A172 (cell line): ENCODE results near the gene MAPKAPK2. TPM values are rescaled to one million over a fixed set of nuclear protein-coding genes. Genes with fewer than 3 reads are reported as not detected.
A peak's percentile ranks its signal among the peaks of the same experiment; 100 is the strongest.

ENCODE experiments used
- DNase-seq: peaks from one replicate; pipeline ENCODE4 v3.0.0-alpha.2; 2015; ENCODE audit warnings: low spot score
- total RNA-seq: library from RNA; depleted of rRNA; stranded (reverse); fragments of >200 nt; shearing (Covaris generic); gene quantifications from 2 replicates; pipeline ENCODE4 v1.2.3, GENCODE V29; 2014

MAPKAPK2 gene
- total RNA-seq, 1 experiment from 2014 or later = 46.9 TPM

- DNase-seq = no peak
These were observed 18.1 kb downstream of the MAPKAPK2 start for GRCh38 chr1:206702803-206703202.

- no peak for DNase-seq
These were observed 19.0 kb downstream of the MAPKAPK2 start for GRCh38 chr1:206703661-206704060.

- no peak for DNase-seq
These were observed 19.5 kb downstream of the MAPKAPK2 start for GRCh38 chr1:206704226-206704625.

DNA sequence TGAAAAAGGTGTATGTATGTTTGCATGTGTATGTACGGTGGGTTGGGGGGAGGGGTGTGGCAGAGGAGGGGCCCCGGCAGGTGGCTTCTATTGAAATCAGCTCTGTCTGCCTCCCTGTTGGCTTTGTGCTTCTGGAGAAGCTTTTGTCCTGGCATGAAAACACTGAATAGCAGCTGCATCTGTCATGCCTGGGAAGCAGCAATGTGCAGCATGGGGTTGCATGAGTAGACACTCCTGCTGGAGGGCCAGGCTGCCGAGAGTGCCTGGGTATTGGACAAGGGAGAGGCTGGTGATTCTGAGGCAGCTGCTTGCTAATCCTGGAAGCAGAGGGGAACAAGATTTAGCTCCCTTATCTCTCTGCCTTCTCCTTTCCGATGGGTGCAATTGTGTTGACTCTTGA, 20.5 kb downstream of the MAPKAPK2 start:
- DNase-seq = no peak

DNA sequence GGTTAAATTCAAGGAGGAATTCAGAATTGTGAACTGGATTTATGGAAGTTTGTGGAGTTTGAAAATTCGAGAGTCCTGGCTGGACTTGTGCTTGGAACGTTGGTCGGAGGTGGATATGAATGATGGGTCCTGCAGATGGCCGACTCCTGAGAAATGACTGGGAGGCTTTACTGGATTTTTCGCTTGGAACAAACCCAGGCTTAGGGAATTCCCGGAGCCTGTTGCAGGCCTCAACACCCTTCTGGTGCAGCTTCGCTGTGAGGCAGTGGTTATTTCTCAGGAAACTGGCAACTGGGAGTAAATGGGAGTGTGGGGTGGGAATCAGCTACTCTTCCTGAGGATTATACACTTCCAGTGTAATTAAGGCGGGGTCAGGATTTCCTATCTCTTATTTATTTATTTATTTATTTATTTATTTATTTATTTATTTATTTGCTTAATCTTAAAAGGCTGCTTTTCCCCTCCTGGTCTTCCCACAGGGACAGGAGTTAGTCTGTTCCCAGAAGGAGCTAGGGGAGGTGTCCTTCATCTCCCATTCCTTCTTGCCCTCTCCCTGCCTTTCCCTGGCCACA, 21.1 kb downstream of the MAPKAPK2 start:
- no peak for DNase-seq

- DNase-seq = no peak
These were observed 21.6 kb downstream of the MAPKAPK2 start for GRCh38 chr1:206706298-206706791.

GRCh38 chr1:206706806-206707366, 22.2 kb downstream of the MAPKAPK2 start:
- no peak for DNase-seq

DNA sequence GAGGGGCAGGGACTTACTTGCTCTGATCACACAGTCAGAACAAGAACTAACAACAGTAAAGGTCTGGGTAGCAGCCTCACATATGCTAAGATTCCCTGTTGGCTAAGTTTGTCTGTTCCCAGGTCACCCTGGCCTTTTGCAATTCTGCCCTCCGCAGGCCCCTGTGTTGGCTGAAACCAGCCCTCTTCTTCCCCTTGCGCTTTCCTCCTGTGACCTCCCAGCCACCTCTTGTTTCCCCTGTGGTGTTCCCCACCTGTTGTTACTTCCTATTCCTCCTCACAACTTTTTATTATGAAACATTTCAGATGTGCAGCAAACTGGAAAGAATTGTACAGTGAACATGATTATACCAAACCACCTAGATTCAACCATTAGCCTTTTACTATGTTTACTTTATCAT, 23.4 kb downstream of the MAPKAPK2 start:
- DNase-seq = no peak

DNA sequence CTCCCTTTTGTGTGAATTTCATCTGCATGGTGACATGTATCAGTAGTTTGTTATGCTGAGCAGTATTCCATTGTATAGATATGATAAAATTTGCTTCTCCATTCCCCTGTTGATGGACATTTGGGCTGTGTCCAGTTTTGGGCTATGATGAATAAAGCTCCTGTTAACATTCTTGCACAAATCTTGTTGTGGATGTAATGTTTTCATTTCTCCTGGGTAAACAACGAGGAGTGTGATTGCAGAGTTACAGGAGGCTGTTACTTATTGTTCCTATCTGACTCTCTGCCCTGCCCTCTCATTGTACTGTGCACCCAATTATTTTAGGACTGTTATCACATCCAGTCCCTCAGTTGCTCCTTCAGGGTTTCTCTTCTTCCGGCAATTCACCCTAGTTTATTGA, 24.2 kb downstream of the MAPKAPK2 start:
- DNase-seq = no peak

DNA sequence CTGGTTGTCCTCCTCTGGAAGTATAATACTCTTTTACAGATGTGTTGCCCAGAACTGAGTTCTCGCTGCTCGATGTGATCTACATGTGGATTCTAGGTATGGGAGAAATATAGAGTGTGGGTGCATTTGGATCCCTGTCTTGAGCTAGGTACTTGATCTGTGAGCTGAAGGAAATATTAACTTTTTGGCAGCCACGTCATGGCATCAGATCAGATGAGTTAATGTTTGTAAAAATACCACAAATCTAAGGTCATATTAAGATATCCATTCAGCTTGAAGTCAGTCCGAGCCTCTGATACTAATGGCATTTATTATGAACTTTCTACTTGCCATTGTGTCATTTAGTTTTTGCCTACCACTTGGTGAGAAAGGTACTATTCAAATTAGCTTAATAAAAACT, 24.6 kb downstream of the MAPKAPK2 start:
- DNase-seq = no peak

DNA sequence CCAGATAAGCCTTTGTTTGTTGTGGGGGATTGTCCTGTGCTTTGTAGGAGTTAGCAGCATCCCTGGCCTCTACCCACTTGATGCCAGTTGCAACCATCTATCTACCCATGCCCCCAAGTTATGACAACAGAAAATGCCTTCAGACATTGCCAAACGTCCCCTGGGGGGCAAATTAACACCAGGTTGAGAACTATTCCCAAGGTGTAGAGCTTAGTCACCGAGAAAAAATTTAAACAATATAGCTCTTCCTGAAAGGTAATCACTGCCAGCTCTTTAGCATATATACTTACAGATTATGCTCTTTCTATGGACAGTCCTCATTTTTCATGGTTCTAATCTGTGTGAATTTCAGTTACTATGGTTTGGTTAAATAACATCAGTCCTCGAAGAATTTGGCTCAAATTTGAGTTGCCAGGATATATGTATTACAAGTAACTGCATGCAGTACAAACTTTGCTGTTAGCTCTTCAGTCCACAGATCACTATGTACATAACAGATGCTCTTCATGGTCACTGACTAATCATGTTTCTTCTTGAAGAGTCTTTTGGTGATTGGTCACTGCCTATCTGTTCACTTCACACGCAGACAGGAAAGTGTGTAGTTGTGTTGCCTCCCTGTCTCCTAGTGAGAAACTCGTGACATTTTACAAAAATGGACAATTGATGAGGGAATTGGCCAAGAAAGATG, 25.2 kb downstream of the MAPKAPK2 start:
- DNase-seq = no peak

GRCh38 chr1:206710460-206710823, 25.7 kb downstream of the MAPKAPK2 start:
- no peak for DNase-seq

DNA sequence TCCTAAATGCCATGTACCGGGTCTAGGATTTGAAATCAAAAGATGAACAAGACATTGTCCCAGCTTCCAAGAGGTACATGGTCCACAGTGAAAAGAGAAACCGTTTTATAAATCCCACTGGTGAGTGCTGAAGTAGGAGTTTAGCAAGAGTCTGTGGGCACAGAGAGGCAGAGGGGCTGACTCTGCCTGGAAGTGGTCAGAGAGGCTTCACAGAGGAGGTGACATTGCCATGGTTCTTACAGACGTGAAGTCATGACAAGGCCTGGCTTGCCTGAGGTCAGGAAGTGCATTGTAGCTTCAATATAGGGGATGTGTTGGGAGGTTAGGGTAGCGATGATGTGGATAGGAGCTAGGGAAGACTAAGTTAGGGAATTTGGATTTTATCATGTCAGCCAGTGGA, 28.4 kb downstream of the MAPKAPK2 start:
- DNase-seq = no peak

- no peak for DNase-seq
These were observed 29.2 kb downstream of the MAPKAPK2 start for GRCh38 chr1:206713910-206714312.

- peak; percentile 54 for DNase-seq
These were observed 29.8 kb downstream of the MAPKAPK2 start for GRCh38 chr1:206714331-206715058.

DNA sequence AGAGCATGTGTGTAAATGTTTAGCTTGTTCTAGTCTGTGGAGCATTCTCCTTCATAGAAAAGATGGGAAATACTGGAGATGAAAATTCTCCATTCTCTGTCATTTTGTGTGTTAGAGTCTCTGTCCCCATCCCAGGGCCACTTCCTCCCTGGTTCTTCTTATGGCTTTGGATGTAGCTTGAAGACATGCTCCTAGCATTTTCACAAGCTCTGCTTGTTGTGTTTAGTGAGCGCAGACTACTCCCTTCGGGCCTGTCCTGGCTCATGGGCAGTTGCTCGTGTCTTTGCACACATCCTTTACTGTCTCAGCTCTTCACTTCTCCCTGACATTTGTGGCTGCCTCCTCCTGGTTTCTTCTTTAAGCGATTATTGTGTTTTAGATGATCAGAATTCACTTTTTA, 30.4 kb downstream of the MAPKAPK2 start:
- no peak for DNase-seq

DNA sequence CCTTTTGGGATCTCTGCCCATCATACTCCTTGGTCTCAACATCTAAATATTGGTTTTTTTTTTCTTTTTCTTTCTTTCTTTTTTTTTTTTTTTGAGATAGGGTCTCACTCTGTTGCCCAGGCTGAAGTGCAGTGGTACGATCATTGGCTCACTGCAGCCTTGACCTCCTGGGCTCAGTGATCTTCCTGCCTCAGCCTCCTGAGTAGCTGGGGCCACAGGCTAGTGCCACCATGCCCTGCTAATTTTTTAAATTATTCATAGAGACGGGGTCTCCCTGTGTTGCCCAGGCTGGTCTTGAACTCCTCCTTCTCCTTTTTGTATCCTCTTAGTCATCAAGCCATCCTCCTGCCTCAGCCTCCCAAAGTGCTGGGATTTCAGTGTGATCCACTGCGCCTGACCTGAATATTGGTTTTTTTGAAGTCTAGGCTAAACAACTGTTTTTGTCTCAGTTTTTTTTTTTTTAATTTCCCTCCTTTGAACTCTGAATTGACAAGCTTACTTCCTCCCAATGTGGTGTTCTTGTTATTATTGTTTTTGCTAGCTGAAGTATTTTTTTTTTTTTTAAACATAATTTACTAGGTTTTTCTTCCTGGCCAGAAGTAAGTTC, 30.9 kb downstream of the MAPKAPK2 start:
- DNase-seq = no peak

- DNase-seq = no peak
These were observed 31.6 kb downstream of the MAPKAPK2 start for GRCh38 chr1:206716159-206716869.

GRCh38 chr1:206716870-206717673, 32.4 kb downstream of the MAPKAPK2 start:
- DNase-seq = no peak

DNA sequence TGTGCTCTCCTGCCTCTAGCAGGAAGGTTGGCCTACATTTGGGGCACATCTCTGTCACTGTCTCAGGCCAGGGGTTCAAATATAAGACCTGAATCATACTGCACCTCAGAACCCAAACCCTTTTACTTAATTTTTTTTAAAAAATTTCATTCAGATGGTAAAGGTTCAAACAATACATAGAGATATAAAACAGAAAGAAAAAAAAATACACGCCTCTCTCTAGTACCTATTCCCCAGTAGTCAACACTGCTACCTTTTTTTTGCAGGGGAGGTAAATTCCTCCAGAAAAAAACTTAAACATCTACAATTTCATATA, 32.9 kb downstream of the MAPKAPK2 start:
- DNase-seq = no peak
